B cell (primary cell): ENCODE measurements around the gene CDH13.

Experiments
- EZH2 ChIP-seq: IDR thresholded peaks from 2 replicates; pipeline ENCODE4 v1.6.1; 2012; ENCODE audit warnings: borderline replicate concordance, low read depth, mild to moderate bottlenecking, moderate library complexity, low read length; ENCODE audit not compliant: insufficient read depth, poor library complexity, severe bottlenecking
- TF ChIP-seq, protein P1 (sequence below): fragments of 200-600 bp; IDR thresholded peaks from one replicate; pipeline ENCODE4 v1.8.0; 2022; ENCODE audit warnings: antibody characterized with exemption, mild to moderate bottlenecking

DNA sequence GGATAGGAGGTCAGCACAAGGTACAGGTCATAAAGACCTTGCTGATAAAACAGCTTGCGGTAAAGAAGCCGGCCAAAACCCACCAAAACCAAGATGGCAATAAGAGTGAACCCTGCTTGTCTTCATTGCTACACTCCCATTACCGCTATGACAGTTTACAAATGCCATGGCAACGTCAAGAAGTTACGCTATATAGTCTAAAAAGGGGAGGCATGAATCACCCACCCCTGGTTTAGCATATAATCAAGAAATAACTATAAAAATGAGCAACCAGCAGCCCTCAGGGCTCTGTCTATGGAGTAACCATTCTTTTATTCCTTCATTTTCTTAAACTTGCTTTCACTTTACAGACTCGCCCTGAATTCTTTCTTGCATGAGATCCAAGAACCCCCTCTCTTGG is 1180.0 kb downstream of the CDH13 start:
- TF ChIP-seq, protein P1, sequence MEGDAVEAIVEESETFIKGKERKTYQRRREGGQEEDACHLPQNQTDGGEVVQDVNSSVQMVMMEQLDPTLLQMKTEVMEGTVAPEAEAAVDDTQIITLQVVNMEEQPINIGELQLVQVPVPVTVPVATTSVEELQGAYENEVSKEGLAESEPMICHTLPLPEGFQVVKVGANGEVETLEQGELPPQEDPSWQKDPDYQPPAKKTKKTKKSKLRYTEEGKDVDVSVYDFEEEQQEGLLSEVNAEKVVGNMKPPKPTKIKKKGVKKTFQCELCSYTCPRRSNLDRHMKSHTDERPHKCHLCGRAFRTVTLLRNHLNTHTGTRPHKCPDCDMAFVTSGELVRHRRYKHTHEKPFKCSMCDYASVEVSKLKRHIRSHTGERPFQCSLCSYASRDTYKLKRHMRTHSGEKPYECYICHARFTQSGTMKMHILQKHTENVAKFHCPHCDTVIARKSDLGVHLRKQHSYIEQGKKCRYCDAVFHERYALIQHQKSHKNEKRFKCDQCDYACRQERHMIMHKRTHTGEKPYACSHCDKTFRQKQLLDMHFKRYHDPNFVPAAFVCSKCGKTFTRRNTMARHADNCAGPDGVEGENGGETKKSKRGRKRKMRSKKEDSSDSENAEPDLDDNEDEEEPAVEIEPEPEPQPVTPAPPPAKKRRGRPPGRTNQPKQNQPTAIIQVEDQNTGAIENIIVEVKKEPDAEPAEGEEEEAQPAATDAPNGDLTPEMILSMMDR, result no peak
- no peak for TF ChIP-seq EZH2
